Measurements from ENCODE around the gene CAV1.

GRCh38 chr7:116588641-116589594, 64.1 kb downstream of the CAV1 start:
- TF ChIP-seq CTCF (conservative IDR thresholded peaks at IDR 0.05) (peak; percentile 88), ZFX (IDR thresholded peaks at IDR 0.05) (no peak)
